Measurements from ENCODE around the gene TIAL1.

- TF ChIP-seq CTCF (conservative IDR thresholded peaks at IDR 0.05 in 1 of 2, IDR thresholded peaks at IDR 0.05 in 1 of 2; ENCODE audit: low read depth in 1 of 2, low read length in 2 of 2) (no peak), EZH2 (IDR thresholded peaks at IDR 0.05; ENCODE audit: low read length, missing control alignments) (no peak)
Measured at GRCh38 chr10:119535305-119535704, 61.5 kb downstream of the TIAL1 start.

Measured in fibroblast of lung (primary cell).